GM08714 (cell line): ENCODE results near the gene CYP3A4.
"Not testable (repeated sequence)": the region's sequence is repeated elsewhere in the genome, so short reads cannot be mapped to it uniquely, and the experiment has no call there.

Experiments used
- H3K4me3 ChIP-seq: fragments of 200-500 bp; sonication (Bioruptor generic); 2 replicates; pipeline ENCODE4 v1.5.1; 2014; ENCODE audit warnings: mild to moderate bottlenecking, low read length, inconsistent platforms
- ZNF274 ChIP-seq: IDR thresholded peaks from 2 replicates; pipeline ENCODE4 v1.6.1; 2012; ENCODE audit warnings: mild to moderate bottlenecking, low read depth, low read length

The CYP3A4 gene

DNA sequence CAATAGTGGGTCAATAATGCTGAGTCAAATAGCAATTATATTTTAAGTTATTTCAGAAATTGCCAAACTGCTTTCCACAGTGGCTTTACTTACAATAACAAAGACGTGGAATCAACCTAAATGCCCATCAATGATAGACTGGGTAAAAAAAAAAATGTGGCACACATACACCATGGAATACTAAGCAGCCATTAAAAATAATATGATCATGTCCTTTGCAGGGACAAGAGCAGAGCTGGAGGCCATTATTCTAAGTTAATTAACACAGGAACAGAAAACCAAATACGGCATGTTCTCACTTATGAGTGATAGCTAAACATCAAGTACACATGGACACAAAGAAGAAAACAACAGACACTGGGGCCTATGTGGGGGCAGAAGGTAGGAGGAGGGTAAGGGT, 15.0 kb upstream of the CYP3A4 start:
- no peak for TF ChIP-seq ZNF274

DNA sequence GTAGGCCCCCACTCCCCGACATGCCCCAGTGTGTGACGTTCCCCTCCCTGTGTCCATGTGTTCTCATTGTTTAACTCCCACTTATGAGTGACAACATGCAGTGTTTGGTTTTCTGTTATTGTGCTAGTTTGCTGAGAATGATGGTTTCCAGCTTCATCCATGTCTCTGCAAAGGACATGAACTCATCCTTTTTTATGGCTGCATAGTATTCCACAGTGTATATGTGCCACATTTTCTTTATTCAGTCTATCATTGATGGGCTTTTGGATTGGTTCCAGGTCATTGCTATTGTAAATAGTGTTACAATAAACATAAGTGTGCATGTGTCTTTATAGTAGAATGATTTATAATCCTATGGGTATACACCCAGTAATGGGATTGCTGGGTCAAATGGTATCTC, 11.9 kb upstream of the CYP3A4 start:
- H3K4me3 ChIP-seq, result not testable (repeated sequence)

More for the DNA sequence above, 15.0 kb upstream of the CYP3A4 start:
- no peak overlapping the region for H3K4me3 ChIP-seq

DNA sequence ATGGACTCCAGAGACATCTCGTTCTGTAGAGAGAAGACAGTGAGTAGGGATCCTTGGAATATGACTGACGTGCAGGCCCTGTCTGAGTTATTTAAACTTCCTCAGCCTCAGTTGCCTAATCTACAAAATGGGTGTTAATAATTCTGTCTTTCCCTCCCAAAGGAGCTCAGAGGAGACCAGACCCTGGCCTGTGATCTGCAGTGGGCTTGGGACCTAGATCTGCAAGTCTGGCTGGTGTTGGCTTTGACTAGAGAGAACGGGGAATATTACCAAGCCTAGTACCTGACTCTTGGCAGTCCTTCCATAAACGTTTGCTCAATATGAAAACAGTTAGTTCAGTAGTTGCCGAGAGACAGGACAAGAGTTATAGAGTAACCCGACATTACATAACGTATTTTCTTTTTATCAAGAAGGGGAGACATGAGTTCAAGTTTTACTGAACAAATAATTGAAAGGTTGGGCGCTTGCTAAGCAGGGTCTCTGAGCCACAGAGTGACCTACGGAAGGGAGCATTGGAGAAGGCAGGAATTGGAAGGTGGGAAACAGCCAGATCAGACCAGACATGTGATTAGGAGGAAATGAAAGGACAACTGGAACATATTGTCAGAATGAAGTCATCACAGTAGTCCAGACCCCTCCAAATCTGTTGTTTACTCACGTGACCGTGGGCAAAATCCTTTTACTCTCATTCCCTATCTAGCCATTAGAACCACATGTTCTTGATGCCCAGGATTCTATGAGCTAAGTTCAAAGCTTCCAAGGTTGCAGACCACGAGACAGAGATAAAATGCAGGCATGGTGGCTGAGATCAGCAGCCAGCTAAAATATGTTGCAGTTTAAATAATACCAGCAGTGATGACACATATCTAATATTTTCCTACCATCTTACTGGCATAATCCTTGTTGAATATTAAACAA, 10.9 kb upstream of the CYP3A4 start:
- no peak overlapping the region for H3K4me3 ChIP-seq
- TF ChIP-seq ZNF274, result no peak

DNA sequence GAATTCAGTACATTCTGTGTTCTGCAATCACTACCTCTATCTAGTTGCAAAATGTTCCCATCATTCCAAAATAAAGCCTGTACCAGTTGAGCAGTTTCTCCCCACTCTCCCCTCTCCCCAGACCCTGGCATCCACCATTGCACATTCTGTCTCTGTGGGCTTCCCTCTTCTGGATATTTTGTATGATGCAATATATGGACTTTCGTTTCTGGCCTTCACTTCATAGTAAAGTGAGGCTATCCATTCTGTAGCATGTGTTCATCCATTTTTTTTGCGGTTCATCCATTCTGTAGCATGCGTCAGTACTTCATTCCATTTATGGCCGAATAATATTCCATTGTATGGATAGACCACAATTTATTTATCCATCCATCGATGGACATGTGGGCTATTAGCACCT, 9.5 kb upstream of the CYP3A4 start:
- no peak for TF ChIP-seq ZNF274
- no peak overlapping the region for H3K4me3 ChIP-seq

GRCh38 chr7:99792967-99793366, 9.0 kb upstream of the CYP3A4 start:
- H3K4me3 ChIP-seq, result no peak overlapping the region
- no peak for TF ChIP-seq ZNF274

DNA sequence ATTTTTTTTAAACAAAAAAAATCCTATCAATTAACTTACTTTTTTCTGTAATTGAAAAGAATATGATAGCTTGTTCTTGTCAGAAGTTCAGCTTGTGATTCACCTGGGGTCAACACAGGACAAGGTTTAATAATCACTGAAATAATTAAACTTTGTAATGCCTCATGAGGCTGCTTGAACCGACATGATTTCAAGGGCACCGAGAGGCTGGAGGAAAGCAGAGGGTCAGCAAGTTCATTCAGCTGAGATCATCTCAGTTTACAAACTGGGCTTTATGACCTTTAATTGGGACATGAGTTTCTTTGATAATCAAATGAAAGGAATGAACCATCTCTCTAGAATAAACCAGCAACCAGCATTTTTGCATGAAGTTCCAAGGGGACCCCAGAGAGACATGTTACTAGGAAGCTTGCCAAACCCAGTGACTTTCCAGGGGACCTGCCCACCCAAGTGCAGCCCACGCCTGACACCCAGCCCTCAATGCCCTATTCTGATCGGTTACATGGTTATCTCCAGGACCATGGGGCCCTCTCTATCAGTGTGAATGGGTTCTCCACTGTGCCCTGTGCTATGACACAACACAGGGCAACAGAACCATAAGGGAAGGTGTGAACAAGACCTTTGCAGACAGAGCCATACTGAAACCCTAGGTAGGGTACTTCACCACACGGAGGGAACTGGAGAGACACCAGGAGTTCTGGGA, 7.8 kb upstream of the CYP3A4 start:
- no peak overlapping the region for H3K4me3 ChIP-seq
- no peak for TF ChIP-seq ZNF274

- no peak for TF ChIP-seq ZNF274
- no peak overlapping the region for H3K4me3 ChIP-seq
Measured at GRCh38 chr7:99791021-99791420, 7.0 kb upstream of the CYP3A4 start.

- TF ChIP-seq ZNF274, result no peak
- no peak overlapping the region for H3K4me3 ChIP-seq
Measured at GRCh38 chr7:99790407-99790806, 6.4 kb upstream of the CYP3A4 start.

- no peak overlapping the region for H3K4me3 ChIP-seq
- no peak for TF ChIP-seq ZNF274
Measured at GRCh38 chr7:99789441-99790070, 5.6 kb upstream of the CYP3A4 start.

DNA sequence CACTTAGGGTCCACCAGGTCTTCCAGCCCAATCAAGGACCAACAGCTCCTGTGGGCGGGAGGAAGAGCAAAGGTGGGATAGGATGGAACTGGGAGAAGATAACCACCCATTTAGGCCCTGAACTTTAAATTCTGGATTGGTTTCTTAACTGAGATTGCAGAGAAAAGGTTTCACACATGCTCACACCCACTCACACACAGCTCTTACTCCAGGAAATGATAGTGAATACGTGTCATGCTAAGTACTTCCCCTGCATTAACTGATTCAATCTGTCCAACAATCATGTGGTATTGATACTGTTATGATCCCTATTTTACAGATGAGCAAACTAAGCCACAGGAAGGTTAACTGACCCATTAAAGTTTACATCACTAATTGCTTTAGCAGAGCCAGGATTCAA, 4.6 kb upstream of the CYP3A4 start:
- H3K4me3 ChIP-seq, result no peak overlapping the region
- TF ChIP-seq ZNF274, result no peak

GRCh38 chr7:99786726-99787335, 2.8 kb upstream of the CYP3A4 start:
- TF ChIP-seq ZNF274, result no peak
- H3K4me3 ChIP-seq, result no peak overlapping the region

GRCh38 chr7:99785654-99786053, 1.7 kb upstream of the CYP3A4 start:
- not testable (repeated sequence) for H3K4me3 ChIP-seq

- TF ChIP-seq ZNF274, result no peak
- H3K4me3 ChIP-seq, result no peak overlapping the region
Measured at GRCh38 chr7:99782012-99782953, 1.7 kb downstream of the CYP3A4 start.

- no peak for TF ChIP-seq ZNF274
- no peak overlapping the region for H3K4me3 ChIP-seq
Measured at GRCh38 chr7:99780588-99780987, 3.4 kb downstream of the CYP3A4 start.
